SH-SY5Y (cell line): ENCODE data around the gene MMP23B.

Experiments
- GATA2 ChIP-seq: IDR thresholded peaks from 2 replicates; pipeline ENCODE4 v1.6.1; 2011; ENCODE audit warnings: mild to moderate bottlenecking, low read depth, low read length
- GATA3 ChIP-seq: IDR thresholded peaks from 2 replicates; pipeline ENCODE4 v1.6.1; 2011; ENCODE audit warnings: low read depth, mild to moderate bottlenecking, low read length, moderate library complexity

The MMP23B gene

GRCh38 chr1:1599935-1600860, 31.8 kb upstream of the MMP23B start, which contains the start of gene FNDC10:
FNDC10 (minus strand) TSS chr1:1600135; CDS start chr1:1600015, 120 bp downstream.
- no peak for TF ChIP-seq GATA2
- no peak for TF ChIP-seq GATA3

- TF ChIP-seq GATA3, result no peak
- no peak for TF ChIP-seq GATA2
Observed at GRCh38 chr1:1600861-1601563, 31.0 kb upstream of the MMP23B start.

GRCh38 chr1:1601564-1602303, 30.2 kb upstream of the MMP23B start:
- TF ChIP-seq GATA2, result no peak
- TF ChIP-seq GATA3, result no peak

GRCh38 chr1:1602304-1602967, 29.5 kb upstream of the MMP23B start:
- TF ChIP-seq GATA3, result no peak
- TF ChIP-seq GATA2, result no peak

- TF ChIP-seq GATA2 (no peak), GATA3 (no peak)
Observed at GRCh38 chr1:1602968-1603506, 28.9 kb upstream of the MMP23B start.

- no peak for TF ChIP-seq GATA3
- TF ChIP-seq GATA2, result no peak
Observed at GRCh38 chr1:1603671-1604373, 28.2 kb upstream of the MMP23B start.

GRCh38 chr1:1604374-1605033, 27.5 kb upstream of the MMP23B start:
- TF ChIP-seq GATA2 (no peak), GATA3 (no peak)

GRCh38 chr1:1605034-1605591, 26.9 kb upstream of the MMP23B start:
- TF ChIP-seq GATA2 (no peak), GATA3 (no peak)

- no peak for TF ChIP-seq GATA3
- TF ChIP-seq GATA2, result no peak
Observed at GRCh38 chr1:1605724-1606123, 26.2 kb upstream of the MMP23B start.

GRCh38 chr1:1606232-1606631, 25.7 kb upstream of the MMP23B start:
- TF ChIP-seq GATA3 (no peak), GATA2 (no peak)

- TF ChIP-seq GATA3 (no peak), GATA2 (no peak)
Observed at GRCh38 chr1:1609822-1610485, 22.0 kb upstream of the MMP23B start.
